ENCODE measurements around the gene ZFP30. TPM values are rescaled to one million over a fixed set of nuclear protein-coding genes. Genes with fewer than 3 reads are reported as not detected.

ZFP30 gene
- total RNA-seq, 4 donors from 2014 or later = 7.9 to 15.1 (median 11.6) TPM

DNA sequence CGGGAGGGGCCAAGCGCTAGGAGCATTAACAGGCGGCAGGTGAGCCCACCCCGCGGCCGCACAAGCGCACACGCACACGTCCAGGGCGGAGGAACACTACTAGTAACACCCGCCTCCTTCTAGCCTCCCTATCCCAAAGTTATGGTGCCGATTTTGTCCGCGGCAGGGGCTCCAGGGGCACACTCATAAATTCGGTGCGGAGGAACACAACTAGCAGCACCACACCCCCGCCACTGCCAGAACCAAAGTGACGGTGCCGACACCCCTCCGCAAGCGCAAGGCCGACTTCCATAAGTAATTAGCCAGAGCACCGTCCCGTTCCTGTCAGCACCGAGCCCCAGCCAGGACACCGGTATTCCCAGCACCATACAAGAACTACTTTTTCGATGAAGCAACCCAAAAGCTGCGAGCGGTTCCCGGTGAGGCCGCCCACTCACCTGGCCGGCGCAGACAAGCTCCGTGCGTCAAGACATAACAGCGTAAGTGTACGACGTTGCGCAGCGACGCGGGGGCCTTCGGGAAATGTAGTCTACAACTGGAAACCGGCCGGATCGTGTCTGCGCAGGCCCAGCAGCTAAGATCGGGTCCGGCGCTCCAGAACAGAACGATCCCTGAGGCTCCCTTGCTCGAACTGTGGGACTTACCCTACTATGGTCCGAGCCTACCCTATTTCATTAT, 60.8 kb downstream of the ZFP30 start, which contains the start of the genes ZNF540 and ZNF571:
ZNF540 (plus strand) TSS at position 573 of the 678 bp plus-strand sequence. CDS start 3,572 bp downstream, outside the sequence.
ZNF571 (minus strand) TSS at position 489 of the 678 bp plus-strand sequence. CDS start 8,116 bp downstream, outside the sequence.
- DNase-seq (ENCODE audit: low spot score in 2 of 2) = peak; percentile 95 to 97
- Histone ChIP-seq H3K4me3 (peak within 1 kb of the TSS; percentile 61), H3K27ac (peak within 1 kb of the TSS; percentile 91), H3K4me1 (peaks cover 24% of the 10 kb centered on the region), H3K36me3 (peaks cover 15% of the 10 kb centered on the region), H3K9me3 (peaks cover 8% of the 10 kb centered on the region), H3K27me3 (no peaks in the 10 kb centered on the region)
- under 1% methylated on average over 34 of the region's 53 CpGs for WGBS
- TF ChIP-seq POLR2A (IDR thresholded peaks at IDR 0.05) (peak in 1 of 2 donors; percentile 45), EP300 (IDR thresholded peaks at IDR 0.05) (no peak), POLR2AphosphoS5 (IDR thresholded peaks at IDR 0.05) (peak in 2 of 3 donors; percentile 13 to 77)
- TF ChIP-seq, protein P1, sequence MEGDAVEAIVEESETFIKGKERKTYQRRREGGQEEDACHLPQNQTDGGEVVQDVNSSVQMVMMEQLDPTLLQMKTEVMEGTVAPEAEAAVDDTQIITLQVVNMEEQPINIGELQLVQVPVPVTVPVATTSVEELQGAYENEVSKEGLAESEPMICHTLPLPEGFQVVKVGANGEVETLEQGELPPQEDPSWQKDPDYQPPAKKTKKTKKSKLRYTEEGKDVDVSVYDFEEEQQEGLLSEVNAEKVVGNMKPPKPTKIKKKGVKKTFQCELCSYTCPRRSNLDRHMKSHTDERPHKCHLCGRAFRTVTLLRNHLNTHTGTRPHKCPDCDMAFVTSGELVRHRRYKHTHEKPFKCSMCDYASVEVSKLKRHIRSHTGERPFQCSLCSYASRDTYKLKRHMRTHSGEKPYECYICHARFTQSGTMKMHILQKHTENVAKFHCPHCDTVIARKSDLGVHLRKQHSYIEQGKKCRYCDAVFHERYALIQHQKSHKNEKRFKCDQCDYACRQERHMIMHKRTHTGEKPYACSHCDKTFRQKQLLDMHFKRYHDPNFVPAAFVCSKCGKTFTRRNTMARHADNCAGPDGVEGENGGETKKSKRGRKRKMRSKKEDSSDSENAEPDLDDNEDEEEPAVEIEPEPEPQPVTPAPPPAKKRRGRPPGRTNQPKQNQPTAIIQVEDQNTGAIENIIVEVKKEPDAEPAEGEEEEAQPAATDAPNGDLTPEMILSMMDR (IDR thresholded peaks at IDR 0.05) = no peak

DNA sequence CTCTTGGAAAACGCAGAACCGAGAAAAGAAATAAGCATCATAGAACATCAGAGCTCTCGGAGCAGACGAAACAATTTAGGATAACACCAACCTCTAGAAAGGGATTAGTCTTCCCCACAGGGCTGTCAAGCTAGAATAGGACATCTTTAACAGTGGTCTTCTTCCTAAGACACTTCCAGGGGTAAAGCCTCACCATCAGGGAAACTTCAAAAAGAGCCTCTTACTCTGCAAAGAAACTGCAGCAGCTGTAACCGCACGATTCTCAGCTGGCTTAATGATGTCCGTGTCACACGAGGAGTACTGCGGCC, 61.3 kb downstream of the ZFP30 start:
- H3K9me3 ChIP-seq = peaks cover 8% of the 10 kb centered on the region
- H3K4me3 ChIP-seq = peak overlapping the region; percentile 61
- no peaks in the 10 kb centered on the region for H3K27me3 ChIP-seq
- TF ChIP-seq, protein P1 (IDR thresholded peaks at IDR 0.05) = no peak
- TF ChIP-seq EP300 (IDR thresholded peaks at IDR 0.05) (no peak), POLR2AphosphoS5 (IDR thresholded peaks at IDR 0.05) (no peak), POLR2A (IDR thresholded peaks at IDR 0.05) (no peak)
- H3K36me3 ChIP-seq = peaks cover 12% of the 10 kb centered on the region
- WGBS = 2% methylated on average over 9 of the region's 9 CpGs
- DNase-seq (ENCODE audit: low spot score in 2 of 2) = no peak
- H3K4me1 ChIP-seq = peaks cover 24% of the 10 kb centered on the region
- peak overlapping the region; percentile 91 for H3K27ac ChIP-seq

DNA sequence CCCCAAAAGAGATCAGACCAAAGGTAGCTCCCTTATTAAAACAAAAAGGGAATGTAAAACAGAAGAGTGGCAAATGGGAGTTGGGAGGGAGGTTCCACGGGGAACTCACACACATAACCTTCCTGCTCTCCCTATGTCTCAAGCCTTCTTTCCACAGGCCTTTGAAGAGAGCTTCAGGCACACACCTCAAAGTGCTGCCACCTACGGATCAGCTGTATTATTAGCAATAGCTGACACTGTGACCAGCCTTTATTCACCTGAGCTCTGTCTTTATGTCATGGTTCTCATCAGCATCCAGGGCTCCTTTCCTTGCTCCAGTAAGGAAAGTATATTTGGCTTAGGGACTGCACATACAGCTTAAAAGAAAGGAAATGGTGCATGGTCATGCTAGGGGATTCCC, 71.9 kb downstream of the ZFP30 start:
- Histone ChIP-seq H3K27me3 (no peaks in the 10 kb centered on the region), H3K4me1 (no peaks in the 10 kb centered on the region), H3K4me3 (no peak overlapping the region), H3K9me3 (peaks cover 61% of the 10 kb centered on the region), H3K36me3 (peaks cover 76% of the 10 kb centered on the region), H3K27ac (no peak overlapping the region)
- no peak for DNase-seq (ENCODE audit: low spot score in 2 of 2)
- 78% methylated on average over 2 of the region's 2 CpGs for WGBS
- TF ChIP-seq, protein P1 (IDR thresholded peaks at IDR 0.05) = no peak
- TF ChIP-seq POLR2AphosphoS5 (IDR thresholded peaks at IDR 0.05) (no peak), EP300 (IDR thresholded peaks at IDR 0.05) (no peak), POLR2A (IDR thresholded peaks at IDR 0.05) (no peak)

DNA sequence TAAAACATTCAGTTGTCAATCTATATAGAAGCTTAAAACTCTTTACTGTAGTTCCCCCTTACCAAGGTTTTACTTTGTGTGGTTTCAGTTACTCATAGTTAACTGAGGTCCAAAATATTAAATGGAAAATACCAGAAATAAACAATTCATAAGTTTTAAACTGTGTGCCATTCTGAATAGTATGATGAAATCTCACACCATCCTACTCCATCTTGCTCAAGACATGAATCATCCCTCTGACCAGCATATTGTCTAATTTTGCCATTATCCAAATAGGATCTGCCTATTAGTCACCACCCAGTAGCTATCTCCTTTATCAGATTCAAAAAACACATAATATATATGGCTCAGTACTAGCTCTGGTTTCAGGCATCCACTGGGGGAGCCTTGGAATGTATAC, 83.1 kb downstream of the ZFP30 start:
- H3K27me3 ChIP-seq = no peaks in the 10 kb centered on the region
- H3K4me1 ChIP-seq = no peaks in the 10 kb centered on the region
- TF ChIP-seq, protein P1 (IDR thresholded peaks at IDR 0.05) = no peak
- no peak for TF ChIP-seq EP300 (IDR thresholded peaks at IDR 0.05)
- TF ChIP-seq POLR2AphosphoS5 (IDR thresholded peaks at IDR 0.05) = no peak
- TF ChIP-seq POLR2A (IDR thresholded peaks at IDR 0.05) = no peak
- H3K9me3 ChIP-seq = peaks cover 52% of the 10 kb centered on the region
- no peak overlapping the region for H3K27ac ChIP-seq
- H3K4me3 ChIP-seq = no peak overlapping the region
- no peak for DNase-seq (ENCODE audit: low spot score in 2 of 2)
- H3K36me3 ChIP-seq = peaks cover 60% of the 10 kb centered on the region

DNA sequence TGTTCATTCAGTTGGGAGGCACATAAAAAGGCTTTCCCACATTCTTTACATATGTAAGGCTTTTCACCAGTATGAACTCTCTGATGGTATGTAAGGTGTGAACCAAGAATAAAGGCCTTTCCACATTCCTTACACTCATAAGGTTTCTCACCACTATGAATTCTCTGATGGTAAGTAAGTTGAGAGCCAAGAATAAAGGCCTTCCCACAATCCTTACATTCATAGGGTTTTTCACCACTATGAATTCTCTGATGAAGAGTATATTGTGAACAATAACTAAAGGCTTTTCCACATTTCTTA, 89.9 kb downstream of the ZFP30 start:
- Histone ChIP-seq H3K27me3 (no peaks in the 10 kb centered on the region), H3K36me3 (peaks cover 62% of the 10 kb centered on the region), H3K4me1 (no peaks in the 10 kb centered on the region), H3K27ac (no peak overlapping the region), H3K9me3 (peaks cover 86% of the 10 kb centered on the region), H3K4me3 (no peak overlapping the region)
- no peak for DNase-seq (ENCODE audit: low spot score in 2 of 2)
- TF ChIP-seq, protein P1 (IDR thresholded peaks at IDR 0.05) = no peak
- no peak for TF ChIP-seq EP300 (IDR thresholded peaks at IDR 0.05)
- TF ChIP-seq POLR2AphosphoS5 (IDR thresholded peaks at IDR 0.05) = no peak
- no peak for TF ChIP-seq POLR2A (IDR thresholded peaks at IDR 0.05)

All from suprapubic skin (tissue), 4 donors.